ENCODE data around the gene PTPN4. TPM values are rescaled to one million over a fixed set of nuclear protein-coding genes. Genes with fewer than 3 reads are reported as not detected.

Gene PTPN4
- total and polyA plus RNA-seq, 8 donors = 22.0 to 48.4 (median 28.9) TPM

DNA sequence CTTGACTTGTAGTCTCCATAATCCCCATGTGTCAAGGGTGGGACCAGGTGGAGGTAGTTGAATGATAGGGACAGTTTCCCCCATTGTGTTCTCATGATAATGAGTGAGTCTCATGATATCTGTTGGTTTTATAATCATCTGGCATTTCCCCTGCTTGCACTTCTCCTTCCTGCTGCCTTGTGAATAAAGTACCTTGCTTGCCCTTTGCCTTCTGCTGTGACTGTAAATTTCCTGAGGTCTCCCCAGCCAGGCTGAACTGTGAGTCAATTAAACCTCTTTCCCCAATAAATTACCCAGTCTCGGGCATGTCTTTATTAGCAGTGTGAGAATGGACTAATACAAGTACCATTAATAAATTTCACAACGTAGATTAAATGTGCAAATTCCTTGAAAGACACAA lies 150.8 kb downstream of the PTPN4 start:
- ATAC-seq (no peak), DNase-seq (no peak)

GRCh38 chr2:119914266-119914665 lies 154.5 kb downstream of the PTPN4 start:
- ATAC-seq = peak; percentile 19
- no peak overlapping the region for H3K4me3 ChIP-seq
- intact Hi-C loops (cut with DNase I) = no loop called here
- H3K9me3 ChIP-seq = no peaks in the 10 kb centered on the region
- no peak for DNase-seq
- H3K36me3 ChIP-seq = no peaks in the 10 kb centered on the region
- no peak for TF ChIP-seq CTCF (IDR thresholded peaks at IDR 0.05)
- no peaks in the 10 kb centered on the region for H3K27me3 ChIP-seq
- H3K4me1 ChIP-seq = no peaks in the 10 kb centered on the region
- H3K27ac ChIP-seq = no peak overlapping the region

More for the DNA sequence above, 150.8 kb downstream of the PTPN4 start:
- Histone ChIP-seq H3K36me3 (no peaks in the 10 kb centered on the region), H3K9me3 (no peaks in the 10 kb centered on the region), H3K4me3 (no peak overlapping the region), H3K27me3 (no peaks in the 10 kb centered on the region), H3K27ac (no peak overlapping the region), H3K4me1 (no peaks in the 10 kb centered on the region)
- intact Hi-C loops (cut with DNase I) = no loop called here
- TF ChIP-seq CTCF (IDR thresholded peaks at IDR 0.05) = no peak

DNA sequence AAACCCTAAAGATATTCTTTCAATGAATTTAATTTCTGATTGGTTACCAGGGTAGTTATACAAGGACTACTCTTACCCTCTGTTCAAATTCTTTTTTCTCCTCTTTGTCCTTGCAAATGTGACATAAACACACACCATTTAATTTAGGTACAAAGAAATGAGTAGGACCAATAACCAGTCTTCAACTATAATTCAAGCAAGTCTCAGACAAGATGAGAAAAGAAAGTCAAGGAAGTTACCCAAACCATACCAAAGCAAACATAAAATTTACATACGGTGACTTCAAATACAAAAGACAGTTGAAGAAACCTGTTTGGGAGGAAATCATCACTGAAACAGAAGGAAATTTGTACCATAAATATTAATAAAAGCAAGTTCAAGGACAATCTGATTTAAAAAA lies 162.1 kb downstream of the PTPN4 start:
- intact Hi-C loops (cut with DNase I) = no loop called here
- no peaks in the 10 kb centered on the region for H3K36me3 ChIP-seq
- H3K27me3 ChIP-seq = no peaks in the 10 kb centered on the region
- no peak overlapping the region for H3K4me3 ChIP-seq
- TF ChIP-seq CTCF (IDR thresholded peaks at IDR 0.05) = no peak
- no peak overlapping the region for H3K27ac ChIP-seq
- no peak for ATAC-seq
- DNase-seq = no peak
- no peaks in the 10 kb centered on the region for H3K4me1 ChIP-seq
- no peaks in the 10 kb centered on the region for H3K9me3 ChIP-seq

- ATAC-seq (no peak), DNase-seq (no peak)
- Histone ChIP-seq H3K4me1 (no peaks in the 10 kb centered on the region), H3K4me3 (no peak overlapping the region), H3K27me3 (no peaks in the 10 kb centered on the region), H3K36me3 (no peaks in the 10 kb centered on the region), H3K27ac (no peak overlapping the region), H3K9me3 (no peaks in the 10 kb centered on the region)
- intact Hi-C loops (cut with DNase I) = no loop called here
- no peak for TF ChIP-seq CTCF (IDR thresholded peaks at IDR 0.05)
Measured at GRCh38 chr2:119922699-119923098, 163.0 kb downstream of the PTPN4 start.

- no peaks in the 10 kb centered on the region for H3K9me3 ChIP-seq
- DNase-seq = no peak
- H3K4me3 ChIP-seq = peak overlapping the region in 1 of 2 donors; percentile 6
- H3K4me1 ChIP-seq = no peaks in the 10 kb centered on the region
- H3K27me3 ChIP-seq = no peaks in the 10 kb centered on the region
- TF ChIP-seq CTCF (IDR thresholded peaks at IDR 0.05) = no peak
- no peak for ATAC-seq
- H3K36me3 ChIP-seq = peaks cover 0 to 5% of the 10 kb centered on the region in 2 donors
- H3K27ac ChIP-seq = no peak overlapping the region
- intact Hi-C loops (cut with DNase I) = no loop called here
Measured at GRCh38 chr2:119929537-119929936, 169.8 kb downstream of the PTPN4 start.

All from left lung (tissue), 10 donors.